ENCODE results near the gene ITSN1.

GRCh38 chr21:33825915-33826314, 183.6 kb downstream of the ITSN1 start:
- TF ChIP-seq FOXJ3 (CRISPR knock-in tag; IDR thresholded peaks at IDR 0.05; ENCODE audit: borderline replicate concordance), result no peak
- no peak for TF ChIP-seq POLR2AphosphoS5 (IDR thresholded peaks at IDR 0.05; ENCODE audit: low read depth, low read length)
- no peak for TF ChIP-seq SP2 (CRISPR knock-in tag; IDR thresholded peaks at IDR 0.05)
- TF ChIP-seq ZSCAN30 (CRISPR knock-in tag; IDR thresholded peaks at IDR 0.05), result no peak
- TF ChIP-seq ESRRA (CRISPR knock-in tag; IDR thresholded peaks at IDR 0.05; ENCODE audit: low read depth), result no peak
- TF ChIP-seq ZNF580 (CRISPR knock-in tag; IDR thresholded peaks at IDR 0.05; ENCODE audit: borderline replicate concordance, low read depth), result no peak
- TF ChIP-seq CTCF (CRISPR knock-in tag; IDR thresholded peaks at IDR 0.05), result no peak
- no peak for TF ChIP-seq ATF7 (IDR thresholded peaks at IDR 0.05)
- TF ChIP-seq ATF7 (CRISPR knock-in tag; IDR thresholded peaks at IDR 0.05), result no peak
- no peak for TF ChIP-seq ZBTB8A (CRISPR knock-in tag; IDR thresholded peaks at IDR 0.05; ENCODE audit: borderline replicate concordance, low read depth)
